Measurements from ENCODE around the gene RAPGEF6. TPM values are rescaled to one million over a fixed set of nuclear protein-coding genes. Genes with fewer than 3 reads are reported as not detected.
A peak's percentile ranks its signal among the peaks of the same experiment; 100 is the strongest.
"Not testable (repeated sequence)": the region's sequence is repeated elsewhere in the genome, so short reads cannot be mapped to it uniquely, and the experiment has no call there.

The RAPGEF6 gene
- total RNA-seq, 1 experiment from 2014 or later, result 9.7 TPM

DNA sequence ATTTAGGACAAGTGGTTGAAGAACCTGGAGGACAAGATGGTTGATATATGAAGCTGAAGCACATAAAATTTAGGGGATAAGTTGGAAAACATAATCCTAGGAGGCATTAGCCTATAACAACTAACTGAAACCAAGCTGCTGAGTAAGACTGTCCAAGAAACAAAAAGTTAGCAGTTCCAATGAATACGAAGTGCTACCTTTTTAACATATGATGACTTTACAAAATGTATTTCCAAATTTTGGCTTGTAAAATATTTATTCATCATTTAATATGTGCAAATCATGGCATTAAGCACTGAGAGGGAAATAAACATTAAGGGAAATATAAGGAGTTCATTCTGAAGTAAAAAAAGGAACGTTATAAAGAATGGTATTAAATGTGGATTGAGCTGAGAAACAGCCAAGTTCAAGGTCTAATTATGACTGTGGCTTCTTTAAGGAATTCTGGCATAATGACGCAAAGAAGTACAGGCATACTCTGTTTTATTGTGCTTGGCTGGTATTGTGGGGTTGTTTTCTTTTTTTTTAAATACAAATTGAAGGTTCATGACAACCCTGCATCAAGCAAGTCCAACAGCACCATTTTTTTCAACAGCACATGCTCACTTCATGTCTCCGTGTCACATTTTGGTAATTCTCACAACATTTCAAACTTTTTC is 7.7 kb downstream of the RAPGEF6 start:
- ATAC-seq, result no peak
- TF ChIP-seq EZH2 (IDR thresholded peaks at IDR 0.05; ENCODE audit: low read length, unreplicated experiment) (no peak), EZH2phosphoT487 (IDR thresholded peaks at IDR 0.05; ENCODE audit: borderline replicate concordance, low read length) (no peak), CTCF (conservative IDR thresholded peaks at IDR 0.05; ENCODE audit: low read depth, low read length) (no peak)
- CTCF ChIA-PET, result no interaction called here

DNA sequence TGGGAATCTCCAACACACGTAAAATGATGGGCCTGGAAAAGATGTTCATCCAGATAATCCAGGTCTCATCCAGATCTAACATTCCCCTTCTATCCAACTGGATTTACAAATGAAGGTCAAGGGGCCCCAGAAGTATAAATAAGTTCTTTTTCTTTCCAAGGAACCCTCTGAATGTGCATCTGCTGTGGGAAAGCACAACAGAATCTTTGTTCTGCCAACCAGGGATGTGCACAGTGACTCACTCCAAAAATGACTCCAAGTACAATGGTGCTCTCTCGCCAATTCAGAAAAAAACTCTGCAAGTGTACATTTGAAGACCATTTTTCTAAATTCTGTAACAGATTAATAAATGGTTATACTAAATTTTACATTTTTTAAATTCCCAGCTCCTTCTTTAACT is 12.4 kb downstream of the RAPGEF6 start:
- H3K9me2 ChIP-seq (replicated peaks; ENCODE audit: low read length), result no peaks in the 10 kb centered on the region
- ChIA-PET POLR2A (ENCODE audit: unreplicated experiment) (no interaction called here), CTCF (no interaction called here)

More for the DNA sequence above, 7.7 kb downstream of the RAPGEF6 start:
- Histone ChIP-seq H4K20me1 (ENCODE audit: low read length) (peaks cover 21% of the 10 kb centered on the region), H3F3A (ENCODE audit: low read length, unreplicated experiment) (no peaks in the 10 kb centered on the region), H3K4me1 (ENCODE audit: insufficient read depth, low read length) (peaks cover 35% of the 10 kb centered on the region), H3K9ac (ENCODE audit: low read length) (no peak overlapping the region), H3K79me2 (ENCODE audit: low read length) (peaks cover 99% of the 10 kb centered on the region), H3K4me2 (ENCODE audit: low read length) (no peak overlapping the region), H3K27ac (ENCODE audit: low read length) (no peak overlapping the region), H3K36me3 (ENCODE audit: low read depth, low read length) (peaks cover 4% of the 10 kb centered on the region; the same call in 1 of the 2 replicates), H3K27me3 (ENCODE audit: low read length) (no peaks in the 10 kb centered on the region), H3K4me3 (ENCODE audit: low read length) (no peak overlapping the region), H2AFZ (ENCODE audit: low read length) (no peak overlapping the region), H3K9me3 (ENCODE audit: low read length) (no peaks in the 10 kb centered on the region), H3K9me2 (replicated peaks; ENCODE audit: low read length) (no peaks in the 10 kb centered on the region)
- POLR2A ChIA-PET (ENCODE audit: unreplicated experiment), result no interaction called here
- no peak for DNase-seq
- intact Hi-C loops (cut with micrococcal nuclease), result no loop called here
- no TSS peak for BruUV-seq (replicated peaks)

GRCh38 chr5:131621164-131621563 is 13.9 kb downstream of the RAPGEF6 start:
- CTCF ChIA-PET, result not testable (repeated sequence)

More for the DNA sequence above, 12.4 kb downstream of the RAPGEF6 start:
- H3K27me3 ChIP-seq (ENCODE audit: low read length), result no peaks in the 10 kb centered on the region
- peaks cover 99% of the 10 kb centered on the region for H3K79me2 ChIP-seq (ENCODE audit: low read length)
- H3K4me3 ChIP-seq (ENCODE audit: low read length), result no peak overlapping the region
- DNase-seq (peak; percentile 49), ATAC-seq (peak; percentile 78)
- H3K9me3 ChIP-seq (ENCODE audit: low read length), result no peaks in the 10 kb centered on the region
- TF ChIP-seq EZH2phosphoT487 (IDR thresholded peaks at IDR 0.05; ENCODE audit: borderline replicate concordance, low read length) (no peak), CTCF (conservative IDR thresholded peaks at IDR 0.05; ENCODE audit: low read depth, low read length) (no peak), EZH2 (IDR thresholded peaks at IDR 0.05; ENCODE audit: low read length, unreplicated experiment) (no peak)
- H3F3A ChIP-seq (ENCODE audit: low read length, unreplicated experiment), result no peaks in the 10 kb centered on the region
- peaks cover 4% of the 10 kb centered on the region; the same call in 1 of the 2 replicates for H3K36me3 ChIP-seq (ENCODE audit: low read depth, low read length)
- intact Hi-C loops (cut with micrococcal nuclease), result no loop called here
- H4K20me1 ChIP-seq (ENCODE audit: low read length), result no peaks in the 10 kb centered on the region; the same call in 1 of the 2 replicates
- H3K27ac ChIP-seq (ENCODE audit: low read length), result 0 out of 2 replicates have a peak overlapping the region, but pooled peaks have one; percentile 10
- H2AFZ ChIP-seq (ENCODE audit: low read length), result no peak overlapping the region
- H3K4me1 ChIP-seq (ENCODE audit: insufficient read depth, low read length), result peaks cover 4% of the 10 kb centered on the region
- no peak overlapping the region for H3K4me2 ChIP-seq (ENCODE audit: low read length)
- no TSS peak for BruUV-seq (replicated peaks)
- H3K9ac ChIP-seq (ENCODE audit: low read length), result no peak overlapping the region

More at GRCh38 chr5:131621164-131621563, 13.9 kb downstream of the RAPGEF6 start:
- H3K36me3 ChIP-seq (ENCODE audit: low read depth, low read length); BruUV-seq (replicated peaks); POLR2A ChIA-PET (ENCODE audit: unreplicated experiment); H4K20me1 ChIP-seq (ENCODE audit: low read length); H3K4me2 ChIP-seq (ENCODE audit: low read length); DNase-seq; ATAC-seq; H3K9ac ChIP-seq (ENCODE audit: low read length); H2AFZ ChIP-seq (ENCODE audit: low read length); H3K27me3 ChIP-seq (ENCODE audit: low read length); H3K9me2 ChIP-seq (replicated peaks; ENCODE audit: low read length); H3K27ac ChIP-seq (ENCODE audit: low read length); H3K4me3 ChIP-seq (ENCODE audit: low read length); H3K9me3 ChIP-seq (ENCODE audit: low read length); intact Hi-C loops (cut with micrococcal nuclease); H3F3A ChIP-seq (ENCODE audit: low read length, unreplicated experiment): not testable (repeated sequence)
- Histone ChIP-seq H3K4me1 (ENCODE audit: insufficient read depth, low read length) (peaks cover 11% of the 10 kb centered on the region), H3K79me2 (ENCODE audit: low read length) (peaks cover 99% of the 10 kb centered on the region)
